Transverse colon (tissue), 4 donors: ENCODE results near the gene CBL.

ENCODE experiments used
- CTCF ChIP-seq, 5 experiments: fragments of 200-600 bp in 3 of 5; fragments of 450-650 bp in 2 of 5; sonication (generic) in 3 of 5; IDR thresholded peaks; 1 replicate in 2 of 5; 2 replicates in 3 of 5; pipeline ENCODE4 v1.5.1; 2016 to 2017; ENCODE audit warnings: antibody characterized with exemption in 5 of 5, inconsistent platforms in 3 of 5, mild to moderate bottlenecking in 2 of 5, moderate library complexity in 1 of 5
- POLR2A ChIP-seq: fragments of 450-650 bp; IDR thresholded peaks from one replicate; pipeline ENCODE4 v1.6.1; 2016; ENCODE audit warnings: antibody characterized with exemption, mild to moderate bottlenecking, moderate library complexity
- POLR2AphosphoS5 ChIP-seq, 3 donors: sonication (generic); formaldehyde crosslinking; IDR thresholded peaks; one replicate each; pipeline ENCODE4 v1.6.1; 2016; ENCODE audit warnings: antibody characterized with exemption in 3 of 3

DNA sequence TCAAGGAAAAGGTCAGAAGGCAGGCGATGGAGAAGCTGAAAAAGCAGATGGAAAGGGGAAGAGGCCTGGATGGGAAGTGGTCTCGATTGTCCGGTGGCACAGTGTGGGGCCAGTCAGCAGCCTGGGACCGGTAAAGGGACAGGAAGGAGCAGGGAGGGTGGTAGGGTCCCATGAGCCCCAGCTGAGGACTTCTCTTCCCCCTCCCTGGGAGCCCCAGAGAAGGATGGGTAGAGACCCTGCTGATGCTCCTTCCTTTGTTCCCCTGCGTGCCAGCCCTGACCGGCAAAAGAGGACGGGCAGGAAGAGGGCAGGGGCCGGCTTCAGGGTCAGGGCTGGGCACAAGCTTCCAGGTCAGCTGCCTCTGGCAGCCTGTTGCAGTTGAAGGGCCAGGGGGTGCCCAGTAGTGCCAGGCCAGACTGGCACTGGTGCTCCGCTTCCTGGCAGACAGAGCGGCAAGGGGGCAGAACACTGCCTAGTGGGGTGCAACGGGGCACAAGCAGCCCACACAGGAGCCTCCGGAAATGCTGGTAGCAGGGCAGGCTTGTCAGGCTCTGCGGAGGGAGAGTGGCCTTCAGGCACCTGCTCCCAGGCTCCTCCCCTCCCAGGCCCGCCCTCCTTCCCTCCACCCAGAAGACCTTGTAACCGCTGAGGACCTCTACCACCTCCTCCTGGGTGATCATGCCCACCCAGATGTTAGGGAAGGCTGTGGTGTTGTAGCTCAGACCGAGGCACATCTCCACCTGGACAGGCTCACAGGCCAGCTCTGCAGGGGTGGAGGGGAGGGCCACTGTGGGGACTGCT lies 135.3 kb downstream of the CBL start:
- TF ChIP-seq POLR2A, result no peak
- no peak for TF ChIP-seq CTCF (IDR thresholded peaks at IDR 0.05)
- TF ChIP-seq POLR2AphosphoS5 (IDR thresholded peaks at IDR 0.05), result no peak
